ENCODE measurements around the gene CD3G.
"Not testable (repeated sequence)": the region's sequence is repeated elsewhere in the genome, so short reads cannot be mapped to it uniquely, and the experiment has no call there.

CD3G gene

GRCh38 chr11:118343981-118344515 lies at the start of gene CD3G:
CD3G (plus strand) TSS chr11:118344344; CDS start chr11:118344424, 80 bp downstream.
- DNase-seq: no peak

- DNase-seq: no peak
Observed at GRCh38 chr11:118295199-118295598, 48.9 kb upstream of the CD3G start.

GRCh38 chr11:118295815-118296454 lies 48.2 kb upstream of the CD3G start:
- no peak for DNase-seq

GRCh38 chr11:118301600-118302195 lies 42.4 kb upstream of the CD3G start:
- DNase-seq: no peak

- DNase-seq: no peak
Observed at GRCh38 chr11:118304227-118304567, 39.9 kb upstream of the CD3G start.

GRCh38 chr11:118304568-118305248 lies 39.4 kb upstream of the CD3G start, which contains the start of gene CD3E:
CD3E (plus strand) TSS chr11:118304730; CDS start chr11:118304953, 223 bp downstream.
- no peak for DNase-seq

GRCh38 chr11:118305726-118306125 lies 38.4 kb upstream of the CD3G start:
- no peak for DNase-seq

GRCh38 chr11:118306556-118306955 lies 37.6 kb upstream of the CD3G start:
- no peak for DNase-seq

GRCh38 chr11:118308995-118309528 lies 35.1 kb upstream of the CD3G start:
- DNase-seq: not testable (repeated sequence)

GRCh38 chr11:118310271-118310670 lies 33.9 kb upstream of the CD3G start:
- no peak for DNase-seq

GRCh38 chr11:118310781-118311485 lies 33.2 kb upstream of the CD3G start:
- no peak for DNase-seq

- no peak for DNase-seq
Observed at GRCh38 chr11:118311518-118311917, 32.6 kb upstream of the CD3G start.

- no peak for DNase-seq
Observed at GRCh38 chr11:118312328-118312727, 31.8 kb upstream of the CD3G start.

- no peak for DNase-seq
Observed at GRCh38 chr11:118313242-118313641, 30.9 kb upstream of the CD3G start.

- no peak for DNase-seq
Observed at GRCh38 chr11:118314988-118315411, 29.1 kb upstream of the CD3G start.

- no peak for DNase-seq
Observed at GRCh38 chr11:118318124-118318523, 26.0 kb upstream of the CD3G start.

GRCh38 chr11:118318581-118319336 lies 25.4 kb upstream of the CD3G start:
- DNase-seq: no peak

- DNase-seq: no peak
Observed at GRCh38 chr11:118319337-118319707, 24.8 kb upstream of the CD3G start.

GRCh38 chr11:118320515-118320914 lies 23.6 kb upstream of the CD3G start:
- no peak for DNase-seq

GRCh38 chr11:118321386-118322082 lies 22.6 kb upstream of the CD3G start:
- DNase-seq: no peak

- no peak for DNase-seq
Observed at GRCh38 chr11:118322721-118323120, 21.4 kb upstream of the CD3G start.

GRCh38 chr11:118325283-118325682 lies 18.9 kb upstream of the CD3G start:
- no peak for DNase-seq

All from femur (tissue), 1 donor.